ENCODE data around the gene CLEC11A.

Gene CLEC11A

GRCh38 chr19:50723069-50723468 is at the start of gene CLEC11A:
CLEC11A (plus strand) TSS chr19:50723364; CDS start chr19:50723526, 162 bp downstream.
- DNase-seq (ENCODE audit: low read depth): no peak

GRCh38 chr19:50676625-50677197 is 46.5 kb upstream of the CLEC11A start:
- DNase-seq (ENCODE audit: low read depth): no peak

DNA sequence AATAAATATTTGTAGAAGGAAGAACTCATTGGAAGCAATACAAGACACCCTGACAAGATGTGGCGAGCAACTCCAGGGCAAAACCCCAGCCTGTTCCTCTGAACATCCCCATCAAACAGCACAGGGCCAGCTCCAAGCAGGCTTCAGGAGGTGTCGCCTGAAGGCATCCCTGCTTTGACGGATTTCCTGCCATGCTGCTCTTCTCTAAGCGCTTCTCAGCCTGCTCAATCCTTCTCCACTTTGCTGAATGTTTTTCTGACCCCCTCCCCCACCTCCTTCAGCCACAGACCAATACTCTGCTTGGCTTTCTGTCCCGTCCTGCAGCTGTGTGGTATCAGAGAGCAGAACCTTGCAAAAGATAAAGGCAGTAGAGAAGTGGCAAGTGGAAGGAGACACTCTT is 45.5 kb upstream of the CLEC11A start:
- DNase-seq (ENCODE audit: low read depth): no peak

GRCh38 chr19:50678323-50678722 is 44.8 kb upstream of the CLEC11A start:
- no peak for DNase-seq (ENCODE audit: low read depth)

GRCh38 chr19:50679177-50680125 is 43.7 kb upstream of the CLEC11A start:
- DNase-seq (ENCODE audit: low read depth): peak; percentile 54

- no peak for DNase-seq (ENCODE audit: low read depth)
Measured at GRCh38 chr19:50686310-50687032, 36.7 kb upstream of the CLEC11A start.

- DNase-seq (ENCODE audit: low read depth): no peak
Measured at GRCh38 chr19:50688766-50689165, 34.4 kb upstream of the CLEC11A start.

DNA sequence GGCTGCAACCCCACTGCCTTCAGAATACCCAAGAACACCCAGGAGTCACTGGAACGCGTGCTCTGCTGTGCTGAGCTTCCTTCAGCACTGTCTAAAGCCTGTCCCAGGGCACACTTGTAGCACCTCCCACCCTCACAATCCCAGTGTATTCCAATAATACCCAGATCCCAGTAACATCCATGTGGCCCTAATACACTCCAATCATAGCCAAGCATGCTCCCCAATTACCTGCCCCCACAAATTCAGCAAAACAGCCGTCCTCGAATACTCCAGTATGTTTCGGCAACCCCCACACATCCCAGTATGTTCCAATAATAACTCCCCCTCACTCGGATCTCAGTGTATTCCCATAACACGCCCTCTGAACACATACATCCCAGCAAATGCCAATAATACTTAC is 32.7 kb upstream of the CLEC11A start:
- DNase-seq (ENCODE audit: low read depth): no peak

DNA sequence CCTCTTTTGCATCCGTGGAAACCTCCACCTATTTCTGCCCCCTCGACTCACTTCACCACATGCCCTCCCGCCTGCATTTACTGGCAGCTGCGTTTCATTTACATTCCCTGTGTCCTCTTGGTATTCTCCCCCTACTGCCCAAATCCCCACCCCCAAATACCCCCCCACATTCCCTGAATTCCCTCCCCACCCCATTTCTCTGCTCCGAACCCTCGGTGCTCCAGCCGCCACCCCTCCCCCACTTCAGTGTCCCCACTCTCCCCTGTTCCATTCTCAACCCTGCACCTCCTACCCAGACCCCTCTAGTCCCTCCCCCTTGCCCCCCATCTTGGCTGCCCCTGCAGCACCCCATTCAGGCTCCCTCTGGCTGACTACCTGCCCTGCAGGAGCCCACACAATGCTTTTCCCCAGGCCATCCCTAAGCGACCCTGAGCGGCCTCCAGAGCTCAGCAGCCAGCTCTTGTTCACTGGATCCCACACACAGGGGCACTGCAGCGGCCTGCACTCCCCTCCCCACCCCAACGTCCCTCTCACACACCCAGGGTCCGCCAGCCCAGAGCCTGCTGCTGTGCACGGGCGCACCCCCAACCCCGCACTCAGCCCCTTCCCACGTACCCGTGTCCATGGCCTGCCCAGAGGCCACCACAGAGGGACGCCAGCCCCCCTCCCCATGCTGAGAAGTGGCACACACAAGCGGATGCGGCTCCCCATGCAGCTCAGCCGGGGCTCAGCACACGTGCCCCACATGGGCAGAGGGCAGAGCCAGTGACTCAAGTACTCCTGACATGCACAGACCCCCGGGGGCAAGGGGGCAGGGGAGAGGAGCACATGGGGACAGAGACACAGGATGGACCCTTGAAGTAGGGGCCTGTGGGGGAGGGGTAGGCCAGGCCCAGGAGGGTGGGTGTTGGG is 29.8 kb upstream of the CLEC11A start:
- no peak for DNase-seq (ENCODE audit: low read depth)

GRCh38 chr19:50694815-50695145 is 28.4 kb upstream of the CLEC11A start:
- DNase-seq (ENCODE audit: low read depth): no peak

- no peak for DNase-seq (ENCODE audit: low read depth)
Measured at GRCh38 chr19:50695251-50696093, 27.7 kb upstream of the CLEC11A start.

- no peak for DNase-seq (ENCODE audit: low read depth)
Measured at GRCh38 chr19:50696094-50696483, 27.1 kb upstream of the CLEC11A start.

GRCh38 chr19:50697414-50698124 is 25.6 kb upstream of the CLEC11A start:
- no peak for DNase-seq (ENCODE audit: low read depth)

GRCh38 chr19:50701367-50701985 is 21.7 kb upstream of the CLEC11A start:
- no peak for DNase-seq (ENCODE audit: low read depth)

- no peak for DNase-seq (ENCODE audit: low read depth)
Measured at GRCh38 chr19:50702158-50702870, 20.9 kb upstream of the CLEC11A start.

DNA sequence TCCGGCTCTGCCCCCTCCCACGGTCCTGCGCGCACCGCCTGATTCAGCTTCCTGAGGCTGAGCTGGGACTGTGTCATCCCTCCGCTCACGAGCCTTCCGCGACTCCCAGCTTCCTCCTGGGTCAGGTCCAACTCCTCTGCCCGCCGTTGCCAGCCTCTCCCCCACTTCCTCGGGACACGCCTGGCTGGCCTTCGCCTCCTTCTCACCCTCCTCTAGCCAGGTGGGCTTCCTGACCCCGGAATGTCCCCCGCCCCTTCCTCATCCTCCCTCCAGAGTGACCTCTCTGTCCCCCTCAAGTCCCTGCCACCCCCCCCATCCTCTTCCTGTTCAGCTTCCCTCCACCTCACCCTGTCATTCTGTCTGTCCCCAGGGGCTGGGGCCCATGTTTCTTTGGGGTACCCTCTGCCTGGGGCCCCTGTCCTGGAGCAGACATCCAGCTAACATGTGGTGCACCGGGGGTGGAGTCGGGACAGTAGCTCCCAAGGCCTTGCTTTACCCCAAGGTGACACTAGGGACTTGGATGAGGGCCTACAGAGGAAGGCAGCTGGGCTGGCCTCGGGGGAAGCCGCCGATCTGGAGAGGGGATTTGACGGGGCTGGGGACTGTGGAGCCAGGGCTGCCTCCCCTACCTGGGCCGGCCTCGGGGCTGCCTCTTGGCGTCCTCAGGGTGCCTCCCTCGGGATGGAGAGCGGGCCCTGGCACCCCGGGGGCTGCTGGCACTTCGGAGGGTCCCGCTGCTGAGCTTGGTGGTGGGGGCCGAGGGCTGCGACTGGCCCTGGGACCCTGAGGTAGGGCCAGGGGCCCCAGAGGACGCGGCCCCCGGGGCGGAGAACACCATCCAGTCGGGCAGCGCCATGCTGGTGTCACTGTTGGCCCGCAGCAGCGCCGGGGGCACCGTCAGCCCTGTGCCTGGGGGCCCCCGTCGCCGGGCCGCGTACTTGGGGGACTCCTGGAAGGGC is 20.0 kb upstream of the CLEC11A start:
- no peak for DNase-seq (ENCODE audit: low read depth)

GRCh38 chr19:50703915-50704796 is 19.0 kb upstream of the CLEC11A start:
- no peak for DNase-seq (ENCODE audit: low read depth)
